ENCODE measurements around the gene DIPK1A. TPM values are rescaled to one million over a fixed set of nuclear protein-coding genes. Genes with fewer than 3 reads are reported as not detected.

The DIPK1A gene
- total RNA-seq, 2 experiments from 2014 or later, result 13.1 to 14.4 TPM

DNA sequence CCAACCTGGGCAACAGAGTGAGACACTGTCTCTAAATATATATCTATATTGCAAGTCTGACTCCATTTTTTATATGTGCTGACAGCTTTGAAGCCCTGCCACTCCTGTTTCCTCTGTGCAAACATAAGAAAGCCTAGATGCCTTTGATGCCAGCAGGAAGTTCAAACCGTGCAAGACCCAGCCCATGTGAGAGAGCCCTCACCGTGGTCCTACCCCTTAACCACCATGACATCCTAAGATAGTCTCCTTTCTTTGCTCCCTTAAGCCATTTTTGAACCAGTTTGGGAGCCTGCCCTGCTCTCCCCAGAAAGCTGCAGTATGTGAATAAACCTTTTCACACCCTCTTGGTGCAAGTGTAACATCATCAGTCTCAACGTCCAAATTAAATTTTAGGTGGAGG lies 3.7 kb upstream of the DIPK1A start:
- POLR2A ChIA-PET, result interaction anchor here (0.5 to 1.5 kb wide), 5 partner anchors 16 to 120 kb away, joined by 3 to 6 read pairs (median 3); partner anchors contain the start of gene MTF2
- no peak overlapping the region for H3K27ac Mint-ChIP-seq
- CTCF ChIA-PET, result interaction anchor here (1.3 to 21.8 kb wide), 5 partner anchors 11 to 106 kb away, joined by 4 to 623 read pairs (median 134); no protein-coding TSS in a partner anchor

DNA sequence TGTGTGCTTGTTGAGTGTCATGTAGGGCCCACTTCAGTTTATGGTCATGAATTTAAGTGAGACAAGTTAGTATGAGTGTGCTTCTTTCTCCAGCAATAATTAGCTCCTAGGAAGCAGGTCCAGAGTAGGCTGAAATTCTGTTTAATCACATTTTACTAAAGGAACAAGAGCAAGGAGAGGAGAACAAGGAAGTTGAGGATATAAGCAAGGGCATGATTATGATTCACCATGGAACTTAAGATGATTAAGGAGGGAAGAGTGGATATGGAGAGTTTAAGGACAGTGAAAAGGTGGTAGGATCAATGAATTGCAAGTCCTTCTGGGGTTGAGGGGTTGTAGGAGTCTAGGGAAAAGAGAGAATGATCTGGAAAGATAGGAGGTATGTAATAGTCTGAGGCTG lies 3.1 kb upstream of the DIPK1A start:
- H3K36me3 Mint-ChIP-seq (ENCODE audit: low read depth), result peaks cover 5% of the 10 kb centered on the region
- ChIA-PET CTCF (interaction anchor here (1.3 to 21.8 kb wide), 6 partner anchors 12 to 105 kb away, joined by 4 to 623 read pairs (median 92); no protein-coding TSS in a partner anchor), POLR2A (interaction anchor here (0.9 to 1.5 kb wide), 3 partner anchors 16 to 115 kb away, joined by 3 to 6 read pairs (median 3); partner anchors contain the start of gene MTF2)
- H3K9me3 Mint-ChIP-seq (ENCODE audit: insufficient read depth), result no peaks in the 10 kb centered on the region
- H3K4me1 Mint-ChIP-seq (ENCODE audit: low read depth), result peaks cover 20% of the 10 kb centered on the region
- no peak overlapping the region for H3K4me3 Mint-ChIP-seq
- DNase-seq, result no peak
- no peak for ATAC-seq
- no peaks in the 10 kb centered on the region for H3K27me3 Mint-ChIP-seq (ENCODE audit: low read depth)
- no peak overlapping the region for H3K27ac Mint-ChIP-seq

More for the DNA sequence above, 3.7 kb upstream of the DIPK1A start:
- Mint-ChIP-seq H3K27me3 (ENCODE audit: low read depth) (no peaks in the 10 kb centered on the region), H3K36me3 (ENCODE audit: low read depth) (peaks cover 3% of the 10 kb centered on the region), H3K4me3 (no peak overlapping the region), H3K4me1 (ENCODE audit: low read depth) (peaks cover 25% of the 10 kb centered on the region), H3K9me3 (ENCODE audit: insufficient read depth) (no peaks in the 10 kb centered on the region)
- ATAC-seq, result peak; percentile 10
- DNase-seq, result peak; percentile 78

DNA sequence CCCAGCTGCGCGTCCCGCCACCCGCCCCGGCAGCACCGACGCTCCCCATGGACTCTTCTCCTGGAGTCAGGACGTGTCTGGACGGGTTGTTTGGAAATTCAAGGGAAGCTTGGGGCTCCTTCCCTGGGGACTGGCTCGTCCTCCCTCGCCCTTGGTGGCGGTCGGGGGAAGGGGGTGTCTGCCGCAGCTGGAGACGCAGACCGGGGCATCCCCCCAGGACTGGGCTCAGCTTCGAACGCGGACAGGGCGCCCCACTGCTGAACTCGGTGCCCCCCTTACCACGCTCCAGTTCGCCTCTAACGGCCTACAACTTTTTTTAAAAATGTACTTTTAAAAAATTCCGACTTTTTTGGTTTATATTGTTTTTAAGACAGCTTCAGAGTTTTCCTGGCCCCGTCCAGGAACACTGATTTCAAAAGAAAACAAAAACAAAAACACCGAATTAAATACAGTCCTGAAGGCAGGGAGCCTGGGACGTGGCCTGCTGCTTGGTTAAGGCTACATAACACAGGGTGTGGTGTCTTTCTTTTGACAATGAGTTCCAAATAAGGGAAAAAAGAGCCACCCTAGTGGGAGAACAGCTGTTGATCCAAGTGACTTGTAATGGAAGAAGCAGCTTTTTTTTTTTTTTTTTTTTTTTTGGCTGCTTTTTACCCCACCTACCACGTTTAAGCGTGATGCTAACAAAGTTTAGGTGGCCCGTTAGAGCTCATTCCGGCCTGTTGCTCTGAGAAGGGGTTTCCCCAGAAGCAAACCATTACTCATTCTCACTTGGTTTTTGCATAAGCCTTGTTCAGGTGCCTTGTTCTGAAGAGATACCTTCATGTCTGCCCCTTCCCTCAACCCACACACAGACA lies 862 bp upstream of the DIPK1A start:
- Mint-ChIP-seq H3K9me3 (ENCODE audit: insufficient read depth) (no peaks in the 10 kb centered on the region), H3K4me1 (ENCODE audit: low read depth) (peaks cover 22% of the 10 kb centered on the region), H3K27ac (no peak overlapping the region), H3K27me3 (ENCODE audit: low read depth) (no peaks in the 10 kb centered on the region), H3K36me3 (ENCODE audit: low read depth) (peaks cover 10% of the 10 kb centered on the region), H3K4me3 (no peak overlapping the region)
- peak; percentile 84 for DNase-seq
- ChIA-PET CTCF (interaction anchor here (0.7 to 21.8 kb wide), 19 partner anchors 11 to 130 kb away, joined by 3 to 623 read pairs (median 8); partner anchors contain the start of gene RPL5), POLR2A (interaction anchor here (0.6 to 3.9 kb wide), 30 partner anchors 8 to 477 kb away, joined by 3 to 64 read pairs (median 6); partner anchors contain the start of genes DR1, GFI1, MTF2 and RPL5)
- peak; percentile 59 for ATAC-seq

DNA sequence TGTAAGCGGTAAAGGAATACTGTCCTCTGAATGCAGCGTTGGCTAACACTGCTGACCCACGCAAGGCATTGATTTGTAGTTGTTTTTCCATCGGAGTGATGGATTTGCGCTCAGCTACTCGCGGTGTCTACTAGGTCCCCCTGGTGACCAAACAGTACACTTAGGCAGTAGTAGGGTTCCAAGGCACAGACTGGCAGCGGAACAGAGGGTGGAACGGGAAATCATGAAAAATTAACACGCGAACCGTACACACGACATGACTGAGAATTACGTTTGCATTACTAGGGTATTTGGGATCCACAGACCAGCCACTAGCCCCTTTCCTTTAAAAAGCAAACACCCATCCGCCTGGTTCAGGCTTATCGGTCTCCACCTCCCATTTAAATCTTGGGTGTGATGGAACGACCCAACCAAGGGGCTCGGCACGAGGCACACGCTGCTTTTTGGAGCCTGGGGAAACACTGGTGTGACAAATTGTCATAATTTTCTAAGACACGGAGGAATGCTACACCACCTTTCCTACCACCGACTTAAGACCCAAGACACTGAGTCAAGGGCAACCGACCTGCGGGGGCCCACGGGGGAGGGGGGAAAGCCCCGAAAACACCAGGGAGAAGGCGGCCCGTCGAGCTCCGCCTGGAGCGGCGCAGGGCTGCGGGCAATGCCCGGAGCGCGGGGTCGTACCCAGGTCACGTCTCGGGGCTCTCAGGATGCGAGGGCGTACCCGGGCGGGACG lies 699 bp downstream of the DIPK1A start:
- no peaks in the 10 kb centered on the region for H3K27me3 Mint-ChIP-seq (ENCODE audit: low read depth)
- DNase-seq (peak; percentile 81), ATAC-seq (peak; percentile 54)
- peak overlapping the region; percentile 92 for H3K4me3 Mint-ChIP-seq
- H3K27ac Mint-ChIP-seq, result peak overlapping the region; percentile 96
- H3K4me1 Mint-ChIP-seq (ENCODE audit: low read depth), result peaks cover 36% of the 10 kb centered on the region
- POLR2A ChIA-PET, result interaction anchor here (0.7 to 3.9 kb wide), 17 partner anchors 10 to 385 kb away, joined by 3 to 64 read pairs (median 11); partner anchors contain the start of genes DR1, MTF2 and RPL5
- peaks cover 10% of the 10 kb centered on the region for H3K36me3 Mint-ChIP-seq (ENCODE audit: low read depth)
- CTCF ChIA-PET, result interaction anchor here (0.6 to 21.8 kb wide), 29 partner anchors 8 to 212 kb away, joined by 3 to 623 read pairs (median 6); partner anchors contain the start of genes MTF2 and RPL5
- H3K9me3 Mint-ChIP-seq (ENCODE audit: insufficient read depth), result no peaks in the 10 kb centered on the region

DNA sequence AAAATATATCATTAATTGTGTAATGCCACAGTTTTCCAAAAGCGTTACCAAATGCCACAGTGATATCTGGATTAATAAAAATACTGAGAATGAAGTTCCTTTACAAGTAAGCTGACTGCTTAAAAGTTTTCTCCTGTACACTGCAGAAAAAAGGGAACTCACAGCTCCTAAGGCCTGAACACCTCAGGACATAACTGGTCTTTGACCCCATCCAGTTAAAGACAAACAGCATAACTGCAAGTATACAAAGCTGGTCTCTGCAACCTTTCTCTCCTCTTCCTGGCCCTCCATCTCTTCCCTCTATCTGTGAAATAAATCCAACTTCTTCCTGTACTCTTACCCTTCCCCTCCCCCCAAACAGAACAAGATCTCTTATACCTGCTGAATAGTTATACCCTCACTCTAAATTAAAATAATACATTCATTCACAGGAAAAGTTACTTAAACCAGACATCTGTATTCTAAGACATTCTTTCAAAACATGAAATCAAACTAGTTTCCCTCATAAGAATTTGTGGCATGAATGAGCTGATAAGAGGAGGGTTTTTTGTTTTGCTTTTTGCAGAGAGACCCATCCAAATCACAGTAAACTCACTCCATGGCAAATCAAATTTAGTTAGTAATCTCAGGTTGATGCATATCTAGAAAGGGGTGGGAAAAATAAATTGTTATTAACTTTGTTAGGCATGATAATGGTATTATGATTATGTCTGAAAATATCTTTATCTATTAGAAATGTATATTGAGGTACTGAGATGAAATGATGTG lies 2.9 kb downstream of the DIPK1A start:
- Mint-ChIP-seq H3K27me3 (ENCODE audit: low read depth) (no peaks in the 10 kb centered on the region), H3K9me3 (ENCODE audit: insufficient read depth) (no peaks in the 10 kb centered on the region), H3K4me3 (peak overlapping the region; percentile 10), H3K27ac (peak overlapping the region; percentile 13), H3K4me1 (ENCODE audit: low read depth) (peaks cover 51% of the 10 kb centered on the region), H3K36me3 (ENCODE audit: low read depth) (peaks cover 14% of the 10 kb centered on the region)
- ChIA-PET CTCF (interaction anchor here (1.0 to 21.8 kb wide), 11 partner anchors 9 to 126 kb away, joined by 3 to 623 read pairs (median 4); partner anchors contain the start of gene RPL5), POLR2A (interaction anchor here (0.6 to 1.8 kb wide), 2 partner anchors 22 to 36 kb away, joined by 3 to 4 read pairs; no protein-coding TSS in a partner anchor)
- no peak for ATAC-seq
- no peak for DNase-seq

DNA sequence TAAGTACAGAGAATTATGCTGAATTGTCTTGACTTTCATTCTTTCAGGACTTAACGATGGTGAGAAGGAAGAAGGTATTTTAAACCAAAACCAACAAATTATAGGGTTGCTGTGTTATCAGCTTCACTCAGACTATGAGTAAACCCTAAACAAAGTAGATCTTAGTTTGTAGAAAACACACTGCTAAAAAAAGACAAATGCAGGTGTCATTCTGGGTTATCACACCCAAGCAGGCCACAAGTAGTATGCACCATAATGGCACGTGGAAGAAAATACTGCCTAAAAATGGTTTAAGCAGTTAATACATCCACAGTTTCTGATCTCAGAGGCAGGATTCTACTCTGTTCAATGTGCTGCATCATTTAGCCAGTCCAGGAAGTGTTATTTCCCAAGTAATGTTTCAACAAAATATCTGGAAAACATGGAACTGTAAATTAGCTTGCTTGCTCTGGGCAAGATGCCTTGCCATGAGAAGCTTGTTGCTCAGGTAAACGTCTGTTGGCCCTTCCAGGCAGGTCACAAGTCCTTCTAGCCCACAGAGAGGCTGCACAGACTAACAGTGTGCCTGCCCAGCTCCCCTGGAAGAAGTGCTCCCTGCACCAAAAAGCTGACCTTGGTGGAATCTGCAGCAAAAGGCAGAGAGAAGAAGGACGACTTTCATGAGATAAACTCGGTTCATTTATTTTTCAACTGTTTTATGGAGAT lies 4.1 kb downstream of the DIPK1A start:
- Mint-ChIP-seq H3K27me3 (ENCODE audit: low read depth) (no peaks in the 10 kb centered on the region), H3K27ac (peak overlapping the region; percentile 17), H3K9me3 (ENCODE audit: insufficient read depth) (no peaks in the 10 kb centered on the region), H3K4me1 (ENCODE audit: low read depth) (peaks cover 63% of the 10 kb centered on the region), H3K36me3 (ENCODE audit: low read depth) (peaks cover 14% of the 10 kb centered on the region), H3K4me3 (peak overlapping the region; percentile 19)
- DNase-seq (no peak), ATAC-seq (no peak)
- ChIA-PET CTCF (interaction anchor here (0.9 to 21.8 kb wide), 8 partner anchors 8 to 125 kb away, joined by 3 to 623 read pairs (median 6); partner anchors contain the start of gene RPL5), POLR2A (interaction anchor here (0.9 kb wide), 1 partner anchor 101 kb away, joined by 3 read pairs; no protein-coding TSS in a partner anchor)

DNA sequence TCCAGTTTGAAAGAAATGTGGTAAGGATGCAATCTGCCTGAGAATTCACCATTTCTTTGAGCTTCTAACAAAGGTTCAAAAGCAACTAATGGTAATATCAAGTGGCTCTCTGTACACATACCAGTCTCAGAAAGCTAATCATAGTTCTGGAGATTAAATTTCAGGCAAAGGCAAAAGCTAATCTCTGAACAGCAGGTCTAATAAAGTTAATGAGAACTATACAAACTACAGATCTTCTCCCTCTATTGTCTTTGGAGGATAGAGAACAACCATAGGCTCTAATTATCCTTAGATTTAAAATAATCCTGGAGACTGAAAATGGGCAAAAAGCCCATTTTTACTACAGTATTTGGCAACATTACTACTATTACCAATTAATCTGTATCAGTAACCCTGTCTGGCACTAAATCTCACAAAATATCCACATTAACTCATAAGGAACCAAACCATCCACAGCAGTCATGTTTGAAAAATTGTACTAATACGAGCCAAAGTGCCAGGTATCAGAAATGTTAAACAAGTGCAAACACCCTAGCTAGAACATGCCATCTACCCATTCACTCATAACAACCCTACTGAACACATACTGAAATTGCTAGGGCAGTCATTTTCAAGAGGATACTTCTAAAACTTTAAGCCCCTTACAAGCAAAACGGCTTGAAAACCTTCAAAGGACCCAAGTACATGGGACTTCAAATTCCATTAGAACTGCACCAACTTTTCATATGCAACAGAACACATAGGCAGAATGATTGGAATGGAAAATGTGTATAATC lies 4.8 kb downstream of the DIPK1A start:
- ChIA-PET CTCF (interaction anchor here (0.9 to 21.8 kb wide), 9 partner anchors 12 to 124 kb away, joined by 3 to 623 read pairs (median 7); partner anchors contain the start of gene RPL5), POLR2A (interaction anchor here (0.9 kb wide), 1 partner anchor 100 kb away, joined by 3 read pairs; no protein-coding TSS in a partner anchor)
- Mint-ChIP-seq H3K27me3 (ENCODE audit: low read depth) (no peaks in the 10 kb centered on the region), H3K27ac (peak overlapping the region; percentile 17), H3K36me3 (ENCODE audit: low read depth) (peaks cover 14% of the 10 kb centered on the region), H3K4me3 (peak overlapping the region; percentile 19), H3K9me3 (ENCODE audit: insufficient read depth) (no peaks in the 10 kb centered on the region), H3K4me1 (ENCODE audit: low read depth) (peaks cover 69% of the 10 kb centered on the region)
- DNase-seq (no peak), ATAC-seq (no peak)

DNA sequence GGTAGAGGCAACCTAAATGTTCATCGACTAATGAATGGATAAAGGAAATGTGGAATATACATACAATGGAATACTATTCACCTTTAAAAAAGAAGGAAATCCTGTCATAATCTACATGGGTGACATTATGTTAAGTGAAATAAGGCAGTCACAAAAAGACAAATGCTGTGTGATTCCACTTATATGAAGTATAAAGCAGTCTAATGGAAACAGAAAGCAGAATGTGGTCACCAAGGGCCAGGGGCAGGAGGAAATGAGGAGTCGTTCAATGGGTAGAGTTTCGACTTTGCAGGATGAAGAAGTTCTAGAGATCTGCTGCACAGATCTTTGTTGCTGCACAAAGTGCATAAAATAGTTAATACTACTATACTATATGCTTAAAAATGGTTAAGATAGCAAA lies 7.8 kb downstream of the DIPK1A start:
- ChIA-PET CTCF (interaction anchor here (4.6 to 7.2 kb wide), 2 partner anchors 41 to 94 kb away, joined by 36 to 91 read pairs; no protein-coding TSS in a partner anchor), POLR2A (interaction anchor here (2.8 kb wide), 1 partner anchor 9 kb away, joined by 13 read pairs; no protein-coding TSS in a partner anchor)
- H3K4me3 Mint-ChIP-seq, result peak overlapping the region; percentile 23
- H3K27me3 Mint-ChIP-seq (ENCODE audit: low read depth), result no peaks in the 10 kb centered on the region
- no peaks in the 10 kb centered on the region for H3K9me3 Mint-ChIP-seq (ENCODE audit: insufficient read depth)
- peak; percentile 88 for ATAC-seq
- H3K36me3 Mint-ChIP-seq (ENCODE audit: low read depth), result peaks cover 7% of the 10 kb centered on the region
- DNase-seq, result peak; percentile 79
- peaks cover 60% of the 10 kb centered on the region for H3K4me1 Mint-ChIP-seq (ENCODE audit: low read depth)
- peak overlapping the region; percentile 78 for H3K27ac Mint-ChIP-seq

DNA sequence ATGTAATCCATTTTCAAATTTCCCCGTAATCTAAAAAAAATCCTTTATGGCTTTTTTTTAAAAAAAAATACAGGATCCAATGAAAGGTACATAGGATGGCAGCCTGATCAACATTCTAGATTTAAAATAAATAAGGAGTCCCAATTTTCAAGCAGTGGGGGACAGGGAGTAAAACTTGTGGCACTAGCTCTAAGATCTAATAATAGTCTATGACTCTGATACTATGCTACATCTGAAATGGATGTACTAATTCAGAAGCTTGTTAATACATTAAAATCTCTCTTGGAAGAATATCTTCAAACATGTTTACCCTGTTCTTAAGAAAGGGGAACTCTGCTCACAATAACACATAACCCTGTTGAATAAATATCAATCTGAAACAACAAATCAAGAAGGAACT lies 8.5 kb downstream of the DIPK1A start:
- DNase-seq (no peak), ATAC-seq (no peak)
- H3K27ac Mint-ChIP-seq, result peak overlapping the region; percentile 78
- ChIA-PET CTCF (interaction anchor here (1.5 to 7.2 kb wide), 4 partner anchors 9 to 94 kb away, joined by 4 to 91 read pairs (median 44); partner anchors contain the start of gene DIPK1A), POLR2A (interaction anchor here (2.8 kb wide), 1 partner anchor 9 kb away, joined by 13 read pairs; no protein-coding TSS in a partner anchor)
- no peaks in the 10 kb centered on the region for H3K9me3 Mint-ChIP-seq (ENCODE audit: insufficient read depth)
- H3K27me3 Mint-ChIP-seq (ENCODE audit: low read depth), result no peaks in the 10 kb centered on the region
- peak overlapping the region; percentile 20 for H3K4me3 Mint-ChIP-seq
- peaks cover 53% of the 10 kb centered on the region for H3K4me1 Mint-ChIP-seq (ENCODE audit: low read depth)
- H3K36me3 Mint-ChIP-seq (ENCODE audit: low read depth), result peaks cover 6% of the 10 kb centered on the region

Measured in activated CD8-positive, alpha-beta T cell treated with anti-CD3 and anti-CD28 coated beads, Interleukin-2, amount 10 ng/mL, durations not matched to agents 7 days and 5 days (primary cell).